EL (cell line): Measurements from ENCODE around the gene ELN.
"Not testable (repeated sequence)": the region's sequence is repeated elsewhere in the genome, so short reads cannot be mapped to it uniquely, and the experiment has no call there.

ENCODE experiments used
- DNase-seq: peaks from one replicate; pipeline ENCODE4 v3.0.0-alpha.2; 2016

The ELN gene

GRCh38 chr7:74027683-74028320 lies at the start of gene ELN:
Gene ELN (plus strand): TSS chr7:74028173. CDS start chr7:74028188, 15 bp downstream.
- no peak for DNase-seq

GRCh38 chr7:73978661-73979563 lies 49.1 kb upstream of the ELN start:
- DNase-seq, result peak; percentile 22

- not testable (repeated sequence) for DNase-seq
These were observed 48.3 kb upstream of the ELN start for GRCh38 chr7:73979656-73980055.

- DNase-seq, result no peak
These were observed 47.8 kb upstream of the ELN start for GRCh38 chr7:73980206-73980605.

- no peak for DNase-seq
These were observed 46.0 kb upstream of the ELN start for GRCh38 chr7:73981933-73982332.

- no peak for DNase-seq
These were observed 44.4 kb upstream of the ELN start for GRCh38 chr7:73983437-73984164.

- DNase-seq, result no peak
These were observed 43.3 kb upstream of the ELN start for GRCh38 chr7:73984481-73985205.

- DNase-seq, result no peak
These were observed 42.2 kb upstream of the ELN start for GRCh38 chr7:73985737-73986141.

- no peak for DNase-seq
These were observed 41.8 kb upstream of the ELN start for GRCh38 chr7:73986158-73986631.

GRCh38 chr7:73987298-73987697 lies 40.7 kb upstream of the ELN start:
- DNase-seq, result no peak

- DNase-seq, result no peak
These were observed 39.8 kb upstream of the ELN start for GRCh38 chr7:73988197-73988596.

GRCh38 chr7:73991522-73992100 lies 36.4 kb upstream of the ELN start:
- DNase-seq, result peak; percentile 25

GRCh38 chr7:73992101-73992562 lies 35.8 kb upstream of the ELN start:
- DNase-seq, result peak; percentile 71

GRCh38 chr7:73994023-73994422 lies 34.0 kb upstream of the ELN start:
- DNase-seq, result no peak

- DNase-seq, result no peak
These were observed 33.2 kb upstream of the ELN start for GRCh38 chr7:73994761-73995160.

GRCh38 chr7:73995330-73995729 lies 32.6 kb upstream of the ELN start:
- DNase-seq, result peak; percentile 82

- peak; percentile 19 for DNase-seq
These were observed 32.0 kb upstream of the ELN start for GRCh38 chr7:73995821-73996511.

- no peak for DNase-seq
These were observed 30.9 kb upstream of the ELN start for GRCh38 chr7:73997056-73997455.

- peak; percentile 88 for DNase-seq
These were observed 28.1 kb upstream of the ELN start for GRCh38 chr7:73999664-74000435.

GRCh38 chr7:74000489-74001149 lies 27.4 kb upstream of the ELN start:
- no peak for DNase-seq
